GM18505 (cell line): Measurements from ENCODE around the gene MYOZ1.

Experiments used
- ATAC-seq: cut with Tn5 transposase; IDR thresholded peaks from one replicate; pipeline ENCODE4 v1.9.1; 2021; ENCODE audit not compliant: unreplicated experiment
- POLR2A ChIP-seq: IDR thresholded peaks from 4 replicates; pipeline ENCODE4 v1.6.1; 2011; ENCODE audit warnings: borderline replicate concordance; ENCODE audit not compliant: insufficient read depth, insufficient read length; ENCODE audit errors: extremely low read depth

Gene MYOZ1

GRCh38 chr10:73653195-73653594 is 11.9 kb upstream of the MYOZ1 start:
- ATAC-seq: no peak

GRCh38 chr10:73650537-73651331 is 9.5 kb upstream of the MYOZ1 start:
- peak; percentile 49 for ATAC-seq
- no peak for TF ChIP-seq POLR2A

More at GRCh38 chr10:73653195-73653594, 11.9 kb upstream of the MYOZ1 start:
- TF ChIP-seq POLR2A: no peak

- no peak for TF ChIP-seq POLR2A
- ATAC-seq: no peak
Observed at GRCh38 chr10:73649876-73650536, 8.7 kb upstream of the MYOZ1 start.

GRCh38 chr10:73648975-73649829 is 7.9 kb upstream of the MYOZ1 start:
- no peak for ATAC-seq
- TF ChIP-seq POLR2A: no peak

GRCh38 chr10:73647875-73648651 is 6.8 kb upstream of the MYOZ1 start:
- no peak for ATAC-seq

GRCh38 chr10:73647211-73647874 is 6.1 kb upstream of the MYOZ1 start:
- TF ChIP-seq POLR2A: no peak
- ATAC-seq: no peak

More at GRCh38 chr10:73647875-73648651, 6.8 kb upstream of the MYOZ1 start:
- TF ChIP-seq POLR2A: no peak

GRCh38 chr10:73646598-73647041 is 5.3 kb upstream of the MYOZ1 start:
- ATAC-seq: no peak
- TF ChIP-seq POLR2A: no peak

GRCh38 chr10:73645251-73645650 is 4.0 kb upstream of the MYOZ1 start:
- ATAC-seq: no peak
- TF ChIP-seq POLR2A: no peak

GRCh38 chr10:73644767-73645166 is 3.5 kb upstream of the MYOZ1 start:
- no peak for ATAC-seq
- no peak for TF ChIP-seq POLR2A

- ATAC-seq: no peak
- no peak for TF ChIP-seq POLR2A
Observed at GRCh38 chr10:73644015-73644743, 2.9 kb upstream of the MYOZ1 start.

GRCh38 chr10:73643362-73643761 is 2.1 kb upstream of the MYOZ1 start:
- no peak for ATAC-seq
- no peak for TF ChIP-seq POLR2A
